ENCODE measurements around the gene CORO2B.

DNA sequence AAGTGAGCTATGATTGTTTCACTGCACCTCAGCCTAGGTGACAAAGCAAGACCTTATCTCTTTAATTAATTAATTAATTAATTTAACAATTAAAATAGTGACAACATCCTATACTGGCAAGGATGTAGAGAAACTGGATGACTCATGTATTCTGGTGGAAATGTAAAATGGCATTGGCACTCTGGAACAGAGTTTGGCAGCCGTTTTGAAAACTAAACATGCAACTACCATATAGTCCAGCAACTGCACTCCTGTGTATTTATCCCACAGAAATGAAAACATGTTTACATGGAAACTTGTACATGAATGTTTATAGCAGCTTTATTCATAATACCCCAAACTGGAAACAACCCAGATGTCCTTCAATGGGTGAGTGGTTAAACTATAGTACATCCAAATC, 185.3 kb downstream of the CORO2B start:
- TF ChIP-seq, protein P1, sequence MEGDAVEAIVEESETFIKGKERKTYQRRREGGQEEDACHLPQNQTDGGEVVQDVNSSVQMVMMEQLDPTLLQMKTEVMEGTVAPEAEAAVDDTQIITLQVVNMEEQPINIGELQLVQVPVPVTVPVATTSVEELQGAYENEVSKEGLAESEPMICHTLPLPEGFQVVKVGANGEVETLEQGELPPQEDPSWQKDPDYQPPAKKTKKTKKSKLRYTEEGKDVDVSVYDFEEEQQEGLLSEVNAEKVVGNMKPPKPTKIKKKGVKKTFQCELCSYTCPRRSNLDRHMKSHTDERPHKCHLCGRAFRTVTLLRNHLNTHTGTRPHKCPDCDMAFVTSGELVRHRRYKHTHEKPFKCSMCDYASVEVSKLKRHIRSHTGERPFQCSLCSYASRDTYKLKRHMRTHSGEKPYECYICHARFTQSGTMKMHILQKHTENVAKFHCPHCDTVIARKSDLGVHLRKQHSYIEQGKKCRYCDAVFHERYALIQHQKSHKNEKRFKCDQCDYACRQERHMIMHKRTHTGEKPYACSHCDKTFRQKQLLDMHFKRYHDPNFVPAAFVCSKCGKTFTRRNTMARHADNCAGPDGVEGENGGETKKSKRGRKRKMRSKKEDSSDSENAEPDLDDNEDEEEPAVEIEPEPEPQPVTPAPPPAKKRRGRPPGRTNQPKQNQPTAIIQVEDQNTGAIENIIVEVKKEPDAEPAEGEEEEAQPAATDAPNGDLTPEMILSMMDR (conservative IDR thresholded peaks at IDR 0.05; ENCODE audit: low read depth in 2 of 2): no peak
- TF ChIP-seq, protein P2, sequence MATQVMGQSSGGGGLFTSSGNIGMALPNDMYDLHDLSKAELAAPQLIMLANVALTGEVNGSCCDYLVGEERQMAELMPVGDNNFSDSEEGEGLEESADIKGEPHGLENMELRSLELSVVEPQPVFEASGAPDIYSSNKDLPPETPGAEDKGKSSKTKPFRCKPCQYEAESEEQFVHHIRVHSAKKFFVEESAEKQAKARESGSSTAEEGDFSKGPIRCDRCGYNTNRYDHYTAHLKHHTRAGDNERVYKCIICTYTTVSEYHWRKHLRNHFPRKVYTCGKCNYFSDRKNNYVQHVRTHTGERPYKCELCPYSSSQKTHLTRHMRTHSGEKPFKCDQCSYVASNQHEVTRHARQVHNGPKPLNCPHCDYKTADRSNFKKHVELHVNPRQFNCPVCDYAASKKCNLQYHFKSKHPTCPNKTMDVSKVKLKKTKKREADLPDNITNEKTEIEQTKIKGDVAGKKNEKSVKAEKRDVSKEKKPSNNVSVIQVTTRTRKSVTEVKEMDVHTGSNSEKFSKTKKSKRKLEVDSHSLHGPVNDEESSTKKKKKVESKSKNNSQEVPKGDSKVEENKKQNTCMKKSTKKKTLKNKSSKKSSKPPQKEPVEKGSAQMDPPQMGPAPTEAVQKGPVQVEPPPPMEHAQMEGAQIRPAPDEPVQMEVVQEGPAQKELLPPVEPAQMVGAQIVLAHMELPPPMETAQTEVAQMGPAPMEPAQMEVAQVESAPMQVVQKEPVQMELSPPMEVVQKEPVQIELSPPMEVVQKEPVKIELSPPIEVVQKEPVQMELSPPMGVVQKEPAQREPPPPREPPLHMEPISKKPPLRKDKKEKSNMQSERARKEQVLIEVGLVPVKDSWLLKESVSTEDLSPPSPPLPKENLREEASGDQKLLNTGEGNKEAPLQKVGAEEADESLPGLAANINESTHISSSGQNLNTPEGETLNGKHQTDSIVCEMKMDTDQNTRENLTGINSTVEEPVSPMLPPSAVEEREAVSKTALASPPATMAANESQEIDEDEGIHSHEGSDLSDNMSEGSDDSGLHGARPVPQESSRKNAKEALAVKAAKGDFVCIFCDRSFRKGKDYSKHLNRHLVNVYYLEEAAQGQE (IDR thresholded peaks at IDR 0.05; ENCODE audit: unreplicated experiment): no peak
- TF ChIP-seq EZH2 (IDR thresholded peaks at IDR 0.05; ENCODE audit: low read depth, unreplicated experiment) (no peak), EZH2phosphoT487 (IDR thresholded peaks at IDR 0.05; ENCODE audit: unreplicated experiment) (no peak), POLR2AphosphoS5 (IDR thresholded peaks at IDR 0.05; ENCODE audit: low read depth) (no peak), NANOG (IDR thresholded peaks at IDR 0.05; ENCODE audit: borderline replicate concordance) (no peak), JUNB (IDR thresholded peaks at IDR 0.05; ENCODE audit: unreplicated experiment) (no peak), CREB1 (CRISPR knock-in tag; IDR thresholded peaks at IDR 0.05; ENCODE audit: low read depth) (no peak), ZNF331 (CRISPR knock-in tag; IDR thresholded peaks at IDR 0.05; ENCODE audit: low read depth) (no peak)
- TF ChIP-seq, protein P3, sequence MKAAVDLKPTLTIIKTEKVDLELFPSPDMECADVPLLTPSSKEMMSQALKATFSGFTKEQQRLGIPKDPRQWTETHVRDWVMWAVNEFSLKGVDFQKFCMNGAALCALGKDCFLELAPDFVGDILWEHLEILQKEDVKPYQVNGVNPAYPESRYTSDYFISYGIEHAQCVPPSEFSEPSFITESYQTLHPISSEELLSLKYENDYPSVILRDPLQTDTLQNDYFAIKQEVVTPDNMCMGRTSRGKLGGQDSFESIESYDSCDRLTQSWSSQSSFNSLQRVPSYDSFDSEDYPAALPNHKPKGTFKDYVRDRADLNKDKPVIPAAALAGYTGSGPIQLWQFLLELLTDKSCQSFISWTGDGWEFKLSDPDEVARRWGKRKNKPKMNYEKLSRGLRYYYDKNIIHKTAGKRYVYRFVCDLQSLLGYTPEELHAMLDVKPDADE (IDR thresholded peaks at IDR 0.05): no peak
- TF ChIP-seq, protein P4, sequence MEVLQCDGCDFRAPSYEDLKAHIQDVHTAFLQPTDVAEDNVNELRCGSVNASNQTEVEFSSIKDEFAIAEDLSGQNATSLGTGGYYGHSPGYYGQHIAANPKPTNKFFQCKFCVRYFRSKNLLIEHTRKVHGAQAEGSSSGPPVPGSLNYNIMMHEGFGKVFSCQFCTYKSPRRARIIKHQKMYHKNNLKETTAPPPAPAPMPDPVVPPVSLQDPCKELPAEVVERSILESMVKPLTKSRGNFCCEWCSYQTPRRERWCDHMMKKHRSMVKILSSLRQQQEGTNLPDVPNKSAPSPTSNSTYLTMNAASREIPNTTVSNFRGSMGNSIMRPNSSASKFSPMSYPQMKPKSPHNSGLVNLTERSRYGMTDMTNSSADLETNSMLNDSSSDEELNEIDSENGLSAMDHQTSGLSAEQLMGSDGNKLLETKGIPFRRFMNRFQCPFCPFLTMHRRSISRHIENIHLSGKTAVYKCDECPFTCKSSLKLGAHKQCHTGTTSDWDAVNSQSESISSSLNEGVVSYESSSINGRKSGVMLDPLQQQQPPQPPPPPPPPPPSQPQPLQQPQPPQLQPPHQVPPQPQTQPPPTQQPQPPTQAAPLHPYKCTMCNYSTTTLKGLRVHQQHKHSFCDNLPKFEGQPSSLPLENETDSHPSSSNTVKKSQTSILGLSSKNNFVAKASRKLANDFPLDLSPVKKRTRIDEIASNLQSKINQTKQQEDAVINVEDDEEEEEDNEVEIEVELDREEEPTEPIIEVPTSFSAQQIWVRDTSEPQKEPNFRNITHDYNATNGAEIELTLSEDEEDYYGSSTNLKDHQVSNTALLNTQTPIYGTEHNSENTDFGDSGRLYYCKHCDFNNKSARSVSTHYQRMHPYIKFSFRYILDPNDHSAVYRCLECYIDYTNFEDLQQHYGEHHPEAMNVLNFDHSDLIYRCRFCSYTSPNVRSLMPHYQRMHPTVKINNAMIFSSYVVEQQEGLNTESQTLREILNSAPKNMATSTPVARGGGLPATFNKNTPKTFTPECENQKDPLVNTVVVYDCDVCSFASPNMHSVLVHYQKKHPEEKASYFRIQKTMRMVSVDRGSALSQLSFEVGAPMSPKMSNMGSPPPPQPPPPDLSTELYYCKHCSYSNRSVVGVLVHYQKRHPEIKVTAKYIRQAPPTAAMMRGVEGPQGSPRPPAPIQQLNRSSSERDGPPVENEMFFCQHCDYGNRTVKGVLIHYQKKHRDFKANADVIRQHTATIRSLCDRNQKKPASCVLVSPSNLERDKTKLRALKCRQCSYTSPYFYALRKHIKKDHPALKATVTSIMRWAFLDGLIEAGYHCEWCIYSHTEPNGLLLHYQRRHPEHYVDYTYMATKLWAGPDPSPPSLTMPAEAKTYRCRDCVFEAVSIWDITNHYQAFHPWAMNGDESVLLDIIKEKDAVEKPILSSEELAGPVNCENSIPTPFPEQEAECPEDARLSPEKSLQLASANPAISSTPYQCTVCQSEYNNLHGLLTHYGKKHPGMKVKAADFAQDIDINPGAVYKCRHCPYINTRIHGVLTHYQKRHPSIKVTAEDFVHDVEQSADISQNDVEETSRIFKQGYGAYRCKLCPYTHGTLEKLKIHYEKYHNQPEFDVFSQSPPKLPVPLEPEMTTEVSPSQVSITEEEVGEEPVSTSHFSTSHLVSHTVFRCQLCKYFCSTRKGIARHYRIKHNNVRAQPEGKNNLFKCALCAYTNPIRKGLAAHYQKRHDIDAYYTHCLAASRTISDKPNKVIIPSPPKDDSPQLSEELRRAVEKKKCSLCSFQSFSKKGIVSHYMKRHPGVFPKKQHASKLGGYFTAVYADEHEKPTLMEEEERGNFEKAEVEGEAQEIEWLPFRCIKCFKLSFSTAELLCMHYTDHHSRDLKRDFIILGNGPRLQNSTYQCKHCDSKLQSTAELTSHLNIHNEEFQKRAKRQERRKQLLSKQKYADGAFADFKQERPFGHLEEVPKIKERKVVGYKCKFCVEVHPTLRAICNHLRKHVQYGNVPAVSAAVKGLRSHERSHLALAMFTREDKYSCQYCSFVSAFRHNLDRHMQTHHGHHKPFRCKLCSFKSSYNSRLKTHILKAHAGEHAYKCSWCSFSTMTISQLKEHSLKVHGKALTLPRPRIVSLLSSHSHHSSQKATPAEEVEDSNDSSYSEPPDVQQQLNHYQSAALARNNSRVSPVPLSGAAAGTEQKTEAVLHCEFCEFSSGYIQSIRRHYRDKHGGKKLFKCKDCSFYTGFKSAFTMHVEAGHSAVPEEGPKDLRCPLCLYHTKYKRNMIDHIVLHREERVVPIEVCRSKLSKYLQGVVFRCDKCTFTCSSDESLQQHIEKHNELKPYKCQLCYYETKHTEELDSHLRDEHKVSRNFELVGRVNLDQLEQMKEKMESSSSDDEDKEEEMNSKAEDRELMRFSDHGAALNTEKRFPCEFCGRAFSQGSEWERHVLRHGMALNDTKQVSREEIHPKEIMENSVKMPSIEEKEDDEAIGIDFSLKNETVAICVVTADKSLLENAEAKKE (CRISPR knock-in tag; IDR thresholded peaks at IDR 0.05): no peak

Data from GM23338 (cell line).